ENCODE data around the gene CTPS2. TPM values are rescaled to one million over a fixed set of nuclear protein-coding genes. Genes with fewer than 3 reads are reported as not detected.

The CTPS2 gene
- total and polyA plus RNA-seq, 2 experiments from 2014 or later, result 10.4 to 35.5 TPM

GRCh38 chrX:16638533-16638932 is 73.9 kb downstream of the CTPS2 start:
- no peaks in the 10 kb centered on the region for H4K20me1 ChIP-seq (replicated peaks; ENCODE audit: insufficient read depth)
- no peak overlapping the region for H3K4me2 ChIP-seq
- H2AFZ ChIP-seq, result no peak overlapping the region
- no peaks in the 10 kb centered on the region for H3K9me3 Mint-ChIP-seq
- H3K4me1 Mint-ChIP-seq, result peaks cover 16% of the 10 kb centered on the region
- ATAC-seq (no peak), DNase-seq (ENCODE audit: low spot score) (no peak)
- no peak overlapping the region for H3K27ac ChIP-seq (ENCODE audit: low read depth)
- H3K9me2 ChIP-seq (ENCODE audit: insufficient read depth), result no peaks in the 10 kb centered on the region
- no peaks in the 10 kb centered on the region for H3F3A ChIP-seq (replicated peaks; ENCODE audit: low read depth)
- H3K36me3 Mint-ChIP-seq (ENCODE audit: low read depth), result peaks cover 40% of the 10 kb centered on the region
- no peak overlapping the region for H3K27ac Mint-ChIP-seq
- H3K27me3 ChIP-seq (ENCODE audit: insufficient read depth), result no peaks in the 10 kb centered on the region
- peaks cover 1% of the 10 kb centered on the region for H3K27me3 Mint-ChIP-seq (ENCODE audit: insufficient read depth, low read depth, poor library complexity)
- peaks cover 10% of the 10 kb centered on the region for H3K4me1 ChIP-seq (ENCODE audit: insufficient read depth)
- H3K4me3 ChIP-seq, result no peak overlapping the region
- H3K36me3 ChIP-seq (ENCODE audit: insufficient read depth), result no peaks in the 10 kb centered on the region
- H3K4me3 Mint-ChIP-seq, result no peak overlapping the region
- no peaks in the 10 kb centered on the region for H3K79me2 ChIP-seq (replicated peaks; ENCODE audit: insufficient read depth)
- TF ChIP-seq ZNF114 (CRISPR knock-in tag; IDR thresholded peaks at IDR 0.05), result no peak
- no peak for TF ChIP-seq REST (IDR thresholded peaks at IDR 0.05; ENCODE audit: unreplicated experiment)
- no peak for TF ChIP-seq CREB1 (CRISPR knock-in tag; IDR thresholded peaks at IDR 0.05; ENCODE audit: low read depth)
- no peak for TF ChIP-seq JUNB (IDR thresholded peaks at IDR 0.05; ENCODE audit: unreplicated experiment)
- TF ChIP-seq EZH2 (IDR thresholded peaks at IDR 0.05; ENCODE audit: low read depth, unreplicated experiment), result no peak
- TF ChIP-seq POLR2AphosphoS5 (IDR thresholded peaks at IDR 0.05; ENCODE audit: low read depth), result no peak
- TF ChIP-seq ZNF462 (CRISPR knock-in tag; IDR thresholded peaks at IDR 0.05), result no peak
- no peak for TF ChIP-seq ZNF331 (CRISPR knock-in tag; IDR thresholded peaks at IDR 0.05; ENCODE audit: low read depth)
- TF ChIP-seq EZH2phosphoT487 (IDR thresholded peaks at IDR 0.05; ENCODE audit: unreplicated experiment), result no peak
- TF ChIP-seq ETS1 (IDR thresholded peaks at IDR 0.05), result no peak
- no peak for TF ChIP-seq STAT1 (IDR thresholded peaks at IDR 0.05; ENCODE audit: unreplicated experiment)
- TF ChIP-seq CTCF (conservative IDR thresholded peaks at IDR 0.05; ENCODE audit: low read depth in 2 of 2), result no peak
- no peak for TF ChIP-seq NANOG (IDR thresholded peaks at IDR 0.05; ENCODE audit: borderline replicate concordance)
